ENCODE results near the gene KCNIP1.

DNA sequence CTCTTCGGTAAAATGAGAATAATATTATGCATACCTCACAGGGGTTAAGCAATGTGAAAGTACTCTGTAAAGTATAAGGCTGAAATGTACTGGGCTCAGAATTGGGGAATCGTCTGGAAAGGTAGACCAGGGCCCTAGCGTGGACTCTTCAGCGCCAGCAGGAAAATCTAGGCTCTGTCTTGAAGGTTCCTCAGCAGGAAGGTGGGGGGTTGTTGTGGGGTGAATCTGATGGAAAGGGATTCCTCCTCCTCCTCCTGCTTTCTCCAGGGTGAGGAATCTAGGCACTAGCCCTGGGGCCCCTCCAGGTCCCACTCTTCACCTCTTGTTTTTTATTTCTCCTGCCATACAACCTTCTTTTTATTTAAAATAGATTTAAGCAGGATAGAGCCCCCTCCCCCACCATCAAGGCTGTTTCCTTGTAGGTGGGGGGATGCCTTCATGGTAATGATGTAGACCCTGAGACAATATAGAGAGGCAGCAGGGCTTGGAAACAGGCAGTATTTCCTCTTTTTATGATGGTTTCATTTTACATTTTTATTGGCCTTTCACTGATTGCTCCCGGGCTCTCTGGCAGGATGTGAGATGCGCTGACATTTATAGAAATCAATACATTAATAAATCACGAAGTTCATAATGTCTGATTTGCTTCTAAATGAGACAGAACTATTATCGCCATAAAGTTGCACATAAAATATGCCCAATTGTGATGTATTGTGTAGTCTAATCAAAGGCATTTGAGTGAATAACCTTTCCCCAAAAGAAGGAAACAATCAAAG lies 200.8 kb downstream of the KCNIP1 start:
- TF ChIP-seq EP300 (IDR thresholded peaks at IDR 0.05; ENCODE audit: low read depth) (no peak), POLR2A (IDR thresholded peaks at IDR 0.05) (no peak)
- TF ChIP-seq, protein P1, sequence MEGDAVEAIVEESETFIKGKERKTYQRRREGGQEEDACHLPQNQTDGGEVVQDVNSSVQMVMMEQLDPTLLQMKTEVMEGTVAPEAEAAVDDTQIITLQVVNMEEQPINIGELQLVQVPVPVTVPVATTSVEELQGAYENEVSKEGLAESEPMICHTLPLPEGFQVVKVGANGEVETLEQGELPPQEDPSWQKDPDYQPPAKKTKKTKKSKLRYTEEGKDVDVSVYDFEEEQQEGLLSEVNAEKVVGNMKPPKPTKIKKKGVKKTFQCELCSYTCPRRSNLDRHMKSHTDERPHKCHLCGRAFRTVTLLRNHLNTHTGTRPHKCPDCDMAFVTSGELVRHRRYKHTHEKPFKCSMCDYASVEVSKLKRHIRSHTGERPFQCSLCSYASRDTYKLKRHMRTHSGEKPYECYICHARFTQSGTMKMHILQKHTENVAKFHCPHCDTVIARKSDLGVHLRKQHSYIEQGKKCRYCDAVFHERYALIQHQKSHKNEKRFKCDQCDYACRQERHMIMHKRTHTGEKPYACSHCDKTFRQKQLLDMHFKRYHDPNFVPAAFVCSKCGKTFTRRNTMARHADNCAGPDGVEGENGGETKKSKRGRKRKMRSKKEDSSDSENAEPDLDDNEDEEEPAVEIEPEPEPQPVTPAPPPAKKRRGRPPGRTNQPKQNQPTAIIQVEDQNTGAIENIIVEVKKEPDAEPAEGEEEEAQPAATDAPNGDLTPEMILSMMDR (IDR thresholded peaks at IDR 0.05) = no peak

Measured in transverse colon (tissue), 3 donors.